Neural cell (in vitro differentiated cells): Measurements from ENCODE around the gene FLRT2. TPM values are rescaled to one million over a fixed set of nuclear protein-coding genes. Genes with fewer than 3 reads are reported as not detected.

ENCODE experiments used
- H2AFZ ChIP-seq: fragments of 200-600, 300-800 bp; sonication (generic), shearing (Covaris generic); 2 replicates; pipeline ENCODE4 v1.6.0; 2014; ENCODE audit warnings: low read depth, mild to moderate bottlenecking, antibody characterized with exemption, low read length, moderate library complexity
- H3F3A ChIP-seq: fragments of 200-600 bp; shearing (Covaris generic); 2 replicates; pipeline ENCODE4 v1.6.1; 2016; ENCODE audit warnings: mild to moderate bottlenecking, moderate library complexity, mixed read lengths, antibody characterized with exemption, low read length; ENCODE audit not compliant: insufficient read depth, poor library complexity, severe bottlenecking
- H3K27ac ChIP-seq: fragments of 200-600, 300-800 bp; sonication (generic), shearing (Covaris generic); 2 replicates; pipeline ENCODE4 v1.5.1; 2014; ENCODE audit warnings: mild to moderate bottlenecking, low read length, moderate library complexity
- H3K27me3 ChIP-seq: fragments of 300-800, 200-600 bp; sonication (generic), shearing (Covaris generic); 2 replicates; pipeline ENCODE4 v1.6.0; 2014; ENCODE audit warnings: mild to moderate bottlenecking, low read depth, low read length, moderate library complexity; ENCODE audit not compliant: insufficient read depth
- H3K36me3 ChIP-seq: fragments of 300-800, 200-600 bp; sonication (generic), shearing (Covaris generic); 2 replicates; pipeline ENCODE4 v1.5.1; 2014; ENCODE audit warnings: mild to moderate bottlenecking, antibody characterized with exemption, low read length, moderate library complexity; ENCODE audit not compliant: insufficient read depth
- H3K4me2 ChIP-seq: fragments of 300-800, 200-600 bp; sonication (generic), shearing (Covaris generic); 2 replicates; pipeline ENCODE4 v1.6.0; 2014; ENCODE audit warnings: mild to moderate bottlenecking, low read length
- H3K4me3 ChIP-seq: fragments of 300-800, 200-600 bp; sonication (generic), shearing (Covaris generic); 2 replicates; pipeline ENCODE4 v1.5.1; 2014; ENCODE audit warnings: mild to moderate bottlenecking, low read length, moderate library complexity
- H3K79me2 ChIP-seq: fragments of 200-600 bp; shearing (Covaris generic); replicated peaks from 2 replicates; pipeline ENCODE4 v1.6.0; 2014; ENCODE audit warnings: mild to moderate bottlenecking, low read length, moderate library complexity; ENCODE audit not compliant: insufficient read depth
- H3K9ac ChIP-seq: fragments of 300-800, 200-600 bp; sonication (generic), shearing (Covaris generic); 2 replicates; pipeline ENCODE4 v1.6.1; 2016; ENCODE audit warnings: mild to moderate bottlenecking, low read length, mixed read lengths
- H3K9me2 ChIP-seq: fragments of 200-600 bp; shearing (Covaris generic); 2 replicates; pipeline ENCODE4 v1.6.1; 2016; ENCODE audit warnings: mild to moderate bottlenecking, low read length, mixed read lengths; ENCODE audit not compliant: insufficient read depth
- H3K9me3 ChIP-seq: fragments of 200-600, 300-800 bp; sonication (generic), shearing (Covaris generic); 2 replicates; pipeline ENCODE4 v1.6.1; 2016; ENCODE audit warnings: mild to moderate bottlenecking, mixed run types, low read length, moderate library complexity, mixed read lengths
- H4K20me1 ChIP-seq: fragments of 200-600 bp; shearing (Covaris generic); 2 replicates; pipeline ENCODE4 v1.6.1; 2016; ENCODE audit warnings: mild to moderate bottlenecking, mixed run types; ENCODE audit not compliant: insufficient read depth
- EP300 ChIP-seq: fragments of 450-650 bp; conservative IDR thresholded peaks from 2 replicates; pipeline ENCODE4 v1.6.1; 2014; ENCODE audit warnings: antibody characterized with exemption, mild to moderate bottlenecking, moderate library complexity; ENCODE audit not compliant: poor library complexity, severe bottlenecking
- EZH2 ChIP-seq: fragments of 200-600, 300-800 bp; shearing (Covaris generic), sonication (generic); IDR thresholded peaks from 2 replicates; pipeline ENCODE4 v1.6.1; 2014; ENCODE audit warnings: antibody characterized with exemption, low read length, borderline replicate concordance, mild to moderate bottlenecking; ENCODE audit not compliant: insufficient read depth, poor library complexity, severe bottlenecking
- MXI1 ChIP-seq: fragments of 450-650 bp; conservative IDR thresholded peaks from 2 replicates; pipeline ENCODE4 v1.6.1; 2014; ENCODE audit warnings: antibody characterized with exemption, mild to moderate bottlenecking; ENCODE audit not compliant: poor library complexity, severe bottlenecking
- POLR2AphosphoS5 ChIP-seq: IDR thresholded peaks from 2 replicates; pipeline ENCODE4 v1.6.1; 2012
- RAD21 ChIP-seq: fragments of 450-650 bp; conservative IDR thresholded peaks from 2 replicates; pipeline ENCODE4 v1.6.1; 2014; ENCODE audit warnings: antibody characterized with exemption, mild to moderate bottlenecking, moderate library complexity
- SMC3 ChIP-seq: fragments of 450-650 bp; conservative IDR thresholded peaks from 2 replicates; pipeline ENCODE4 v1.6.1; 2014; ENCODE audit warnings: antibody characterized with exemption, mild to moderate bottlenecking, moderate library complexity; ENCODE audit not compliant: poor library complexity
- TAF1 ChIP-seq: IDR thresholded peaks from 2 replicates; pipeline ENCODE4 v1.6.1; 2012; ENCODE audit warnings: low read depth
- polyA plus RNA-seq: library from polyadenylated mRNA; depleted of rRNA; stranded (reverse); fragments of >200 nt; gene quantifications from 2 replicates; pipeline ENCODE4 v1.2.3, GENCODE V29; 2014
- TF ChIP-seq, protein P1 (sequence below): IDR thresholded peaks from 2 replicates; pipeline ENCODE4 v1.6.1; 2012; ENCODE audit warnings: borderline replicate concordance
- TF ChIP-seq, protein P2 (sequence below): fragments of 450-650 bp; IDR thresholded peaks from 2 replicates; pipeline ENCODE4 v1.5.1; 2014; ENCODE audit warnings: antibody characterized with exemption, mild to moderate bottlenecking, moderate library complexity; ENCODE audit not compliant: poor library complexity, severe bottlenecking

FLRT2 gene
- polyA plus RNA-seq, 1 donor from 2014 or later, result 5.1 TPM

DNA sequence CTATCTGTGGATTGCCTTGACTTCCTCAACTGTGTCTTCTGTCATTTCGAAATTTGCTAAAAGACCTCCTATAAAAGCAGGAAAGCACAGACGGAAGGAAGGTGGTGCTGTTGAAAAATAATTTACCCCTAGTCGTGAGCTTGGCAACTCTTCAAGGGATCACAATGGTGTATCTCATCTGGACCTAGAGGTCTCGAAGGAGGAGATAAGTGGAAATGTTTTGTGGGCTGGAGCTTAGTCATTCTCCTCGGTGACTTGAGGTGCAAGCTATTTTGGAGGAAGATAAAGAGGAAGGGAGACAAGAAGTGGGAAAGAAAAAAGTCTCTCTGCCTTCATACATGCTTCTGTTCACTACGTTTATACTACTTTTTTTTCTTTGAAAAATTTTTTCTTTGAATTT lies 89.9 kb downstream of the FLRT2 start:
- H3K27ac ChIP-seq, result no peak overlapping the region
- peaks cover 4% of the 10 kb centered on the region for H3K36me3 ChIP-seq
- H3K79me2 ChIP-seq, result no peaks in the 10 kb centered on the region
- H2AFZ ChIP-seq, result no peak overlapping the region
- no peak for TF ChIP-seq SMC3
- TF ChIP-seq RAD21, result no peak
- TF ChIP-seq, protein P1, sequence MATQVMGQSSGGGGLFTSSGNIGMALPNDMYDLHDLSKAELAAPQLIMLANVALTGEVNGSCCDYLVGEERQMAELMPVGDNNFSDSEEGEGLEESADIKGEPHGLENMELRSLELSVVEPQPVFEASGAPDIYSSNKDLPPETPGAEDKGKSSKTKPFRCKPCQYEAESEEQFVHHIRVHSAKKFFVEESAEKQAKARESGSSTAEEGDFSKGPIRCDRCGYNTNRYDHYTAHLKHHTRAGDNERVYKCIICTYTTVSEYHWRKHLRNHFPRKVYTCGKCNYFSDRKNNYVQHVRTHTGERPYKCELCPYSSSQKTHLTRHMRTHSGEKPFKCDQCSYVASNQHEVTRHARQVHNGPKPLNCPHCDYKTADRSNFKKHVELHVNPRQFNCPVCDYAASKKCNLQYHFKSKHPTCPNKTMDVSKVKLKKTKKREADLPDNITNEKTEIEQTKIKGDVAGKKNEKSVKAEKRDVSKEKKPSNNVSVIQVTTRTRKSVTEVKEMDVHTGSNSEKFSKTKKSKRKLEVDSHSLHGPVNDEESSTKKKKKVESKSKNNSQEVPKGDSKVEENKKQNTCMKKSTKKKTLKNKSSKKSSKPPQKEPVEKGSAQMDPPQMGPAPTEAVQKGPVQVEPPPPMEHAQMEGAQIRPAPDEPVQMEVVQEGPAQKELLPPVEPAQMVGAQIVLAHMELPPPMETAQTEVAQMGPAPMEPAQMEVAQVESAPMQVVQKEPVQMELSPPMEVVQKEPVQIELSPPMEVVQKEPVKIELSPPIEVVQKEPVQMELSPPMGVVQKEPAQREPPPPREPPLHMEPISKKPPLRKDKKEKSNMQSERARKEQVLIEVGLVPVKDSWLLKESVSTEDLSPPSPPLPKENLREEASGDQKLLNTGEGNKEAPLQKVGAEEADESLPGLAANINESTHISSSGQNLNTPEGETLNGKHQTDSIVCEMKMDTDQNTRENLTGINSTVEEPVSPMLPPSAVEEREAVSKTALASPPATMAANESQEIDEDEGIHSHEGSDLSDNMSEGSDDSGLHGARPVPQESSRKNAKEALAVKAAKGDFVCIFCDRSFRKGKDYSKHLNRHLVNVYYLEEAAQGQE, result no peak
- no peak for TF ChIP-seq EZH2
- TF ChIP-seq MXI1, result no peak
- TF ChIP-seq, protein P2, sequence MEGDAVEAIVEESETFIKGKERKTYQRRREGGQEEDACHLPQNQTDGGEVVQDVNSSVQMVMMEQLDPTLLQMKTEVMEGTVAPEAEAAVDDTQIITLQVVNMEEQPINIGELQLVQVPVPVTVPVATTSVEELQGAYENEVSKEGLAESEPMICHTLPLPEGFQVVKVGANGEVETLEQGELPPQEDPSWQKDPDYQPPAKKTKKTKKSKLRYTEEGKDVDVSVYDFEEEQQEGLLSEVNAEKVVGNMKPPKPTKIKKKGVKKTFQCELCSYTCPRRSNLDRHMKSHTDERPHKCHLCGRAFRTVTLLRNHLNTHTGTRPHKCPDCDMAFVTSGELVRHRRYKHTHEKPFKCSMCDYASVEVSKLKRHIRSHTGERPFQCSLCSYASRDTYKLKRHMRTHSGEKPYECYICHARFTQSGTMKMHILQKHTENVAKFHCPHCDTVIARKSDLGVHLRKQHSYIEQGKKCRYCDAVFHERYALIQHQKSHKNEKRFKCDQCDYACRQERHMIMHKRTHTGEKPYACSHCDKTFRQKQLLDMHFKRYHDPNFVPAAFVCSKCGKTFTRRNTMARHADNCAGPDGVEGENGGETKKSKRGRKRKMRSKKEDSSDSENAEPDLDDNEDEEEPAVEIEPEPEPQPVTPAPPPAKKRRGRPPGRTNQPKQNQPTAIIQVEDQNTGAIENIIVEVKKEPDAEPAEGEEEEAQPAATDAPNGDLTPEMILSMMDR, result no peak
- no peak for TF ChIP-seq POLR2AphosphoS5
- no peak for TF ChIP-seq EP300
- TF ChIP-seq TAF1, result no peak
- no peaks in the 10 kb centered on the region for H3K9me2 ChIP-seq
- no peaks in the 10 kb centered on the region for H3F3A ChIP-seq
- H3K27me3 ChIP-seq, result no peaks in the 10 kb centered on the region
- H3K4me3 ChIP-seq, result no peak overlapping the region
- H3K4me2 ChIP-seq, result no peak overlapping the region
- H4K20me1 ChIP-seq, result no peaks in the 10 kb centered on the region
- H3K9ac ChIP-seq, result no peak overlapping the region
- H3K9me3 ChIP-seq, result no peaks in the 10 kb centered on the region

DNA sequence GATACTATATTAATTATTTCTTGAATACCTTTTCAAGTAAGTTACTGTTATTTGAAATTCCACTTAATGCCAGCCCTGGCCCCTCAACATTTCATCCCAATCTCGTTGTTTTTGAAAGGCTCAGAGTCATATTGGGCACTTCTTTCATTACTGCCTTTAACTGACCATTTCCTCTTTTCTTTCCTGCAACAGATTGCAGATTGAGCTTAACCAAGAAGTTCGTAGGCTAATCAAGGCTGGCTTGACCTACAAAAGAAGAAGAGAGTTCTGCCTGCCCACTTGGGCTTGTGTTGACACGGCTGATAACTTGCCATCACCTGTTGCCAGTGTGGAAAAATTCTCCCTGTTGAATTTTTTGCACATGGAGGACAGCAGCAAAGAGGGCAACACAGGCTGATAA lies 91.0 kb downstream of the FLRT2 start:
- Histone ChIP-seq H3F3A (no peaks in the 10 kb centered on the region), H3K4me2 (no peak overlapping the region), H3K9ac (no peak overlapping the region), H3K27me3 (no peaks in the 10 kb centered on the region), H3K9me3 (no peaks in the 10 kb centered on the region), H3K36me3 (peaks cover 4% of the 10 kb centered on the region), H3K4me3 (no peak overlapping the region), H3K79me2 (no peaks in the 10 kb centered on the region), H4K20me1 (no peaks in the 10 kb centered on the region), H3K9me2 (no peaks in the 10 kb centered on the region), H2AFZ (no peak overlapping the region), H3K27ac (no peak overlapping the region)
- TF ChIP-seq EZH2 (no peak), SMC3 (no peak), EP300 (no peak), TAF1 (no peak), POLR2AphosphoS5 (no peak), RAD21 (no peak), MXI1 (no peak)
- TF ChIP-seq, protein P1, result no peak
- TF ChIP-seq, protein P2, result no peak
